Esophagus muscularis mucosa (tissue), 4 donors: ENCODE data around the gene ARL15. TPM values are rescaled to one million over a fixed set of nuclear protein-coding genes. Genes with fewer than 3 reads are reported as not detected.

Experiments used
- DNase-seq: peaks from one replicate; pipeline ENCODE4 v3.0.0-alpha.2; 2017; ENCODE audit errors: extremely low spot score
- H3K27ac ChIP-seq, 4 donors: fragments of 200-600 bp; sonication (generic); replicated peaks in 1 of 4; 1 replicate in 3 of 4; 2 replicates in 1 of 4; pipeline ENCODE4 v1.5.1; 2016 to 2019; ENCODE audit warnings: mild to moderate bottlenecking in 1 of 4
- H3K27me3 ChIP-seq, 4 donors: fragments of 200-600 bp; sonication (generic); one replicate each; pipeline versions ENCODE4 v1.5.1 to v1.6.0; 2016 to 2019
- H3K36me3 ChIP-seq, 4 donors: fragments of 200-600 bp; sonication (generic); one replicate each; pipeline ENCODE4 v1.5.1; 2016 to 2019
- H3K4me1 ChIP-seq, 4 donors: fragments of 200-600 bp; sonication (generic); one replicate each; pipeline ENCODE4 v1.5.1; 2016 to 2019
- H3K4me3 ChIP-seq, 4 donors: fragments of 200-600 bp; sonication (generic); 1 replicate in 2 of 4; 2 replicates in 2 of 4; pipeline ENCODE4 v1.5.1; 2016 to 2019; ENCODE audit warnings: mild to moderate bottlenecking in 4 of 4, moderate library complexity in 1 of 4
- H3K9me3 ChIP-seq, 4 donors: fragments of 200-600 bp; sonication (generic); 1 replicate in 3 of 4; 2 replicates in 1 of 4; pipeline ENCODE4 v1.5.1; 2016 to 2019
- EP300 ChIP-seq: sonication (generic); formaldehyde crosslinking; IDR thresholded peaks from one replicate; pipeline ENCODE4 v1.6.1; 2017; ENCODE audit warnings: antibody characterized with exemption
- POLR2A ChIP-seq: fragments of 450-650 bp; IDR thresholded peaks from one replicate; pipeline ENCODE4 v1.6.1; 2017; ENCODE audit warnings: antibody characterized with exemption, moderate library complexity, mild to moderate bottlenecking, low read depth
- POLR2AphosphoS5 ChIP-seq, 2 donors: sonication (generic); formaldehyde crosslinking; IDR thresholded peaks; one replicate each; pipeline ENCODE4 v1.6.1; 2017; ENCODE audit warnings: antibody characterized with exemption in 2 of 2
- WGBS: methylation state at CpG from one replicate; pipeline ENCODE4 v1.1.5; 2018; 5-methylcytosine and 5-hydroxymethylcytosine counted together
- intact Hi-C: fragments of 100-400 bp; cut with DNase I; formaldehyde crosslinking; loops from one replicate; pipeline ENCODE4 v1.15.1; 2023
- total RNA-seq, 4 donors: library from RNA; depleted of rRNA; stranded (reverse); fragments of >200 nt; gene quantifications; one replicate each; pipeline versions ENCODE4 v1.1.0 to v1.2.1, GENCODE V29; 2016
- TF ChIP-seq, protein P1 (sequence below), 3 experiments: fragments of 200-600 bp in 2 of 3; fragments of 450-650 bp in 1 of 3; sonication (generic) in 2 of 3; IDR thresholded peaks; one replicate each; pipeline ENCODE4 v1.5.1; 2017 to 2019; ENCODE audit warnings: antibody characterized with exemption in 3 of 3, mild to moderate bottlenecking in 2 of 3, moderate library complexity in 1 of 3

ARL15 gene
- total RNA-seq, 4 donors from 2014 or later: 11.6 to 21.6 (median 16.5) TPM

DNA sequence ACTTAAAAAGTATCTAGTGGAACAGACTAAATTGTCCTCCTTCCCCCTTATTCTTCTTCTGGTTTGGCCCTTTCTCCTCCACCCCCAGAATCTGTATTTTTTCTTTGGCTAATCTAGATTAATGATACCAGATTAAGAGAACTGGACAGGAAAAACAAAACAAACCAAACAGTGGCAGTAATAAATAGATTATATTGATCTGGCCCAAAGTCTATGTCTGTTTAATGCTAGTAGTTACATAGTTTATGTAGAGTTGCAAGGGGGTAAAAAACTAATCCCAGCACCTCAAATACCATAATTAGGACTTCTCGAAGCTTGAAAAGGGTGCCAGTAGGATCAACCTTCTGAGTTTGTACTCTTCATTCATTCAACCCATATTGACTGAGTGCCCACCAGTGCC is 104.5 kb downstream of the ARL15 start:
- TF ChIP-seq POLR2A: no peak
- TF ChIP-seq EP300: no peak
- TF ChIP-seq, protein P1, sequence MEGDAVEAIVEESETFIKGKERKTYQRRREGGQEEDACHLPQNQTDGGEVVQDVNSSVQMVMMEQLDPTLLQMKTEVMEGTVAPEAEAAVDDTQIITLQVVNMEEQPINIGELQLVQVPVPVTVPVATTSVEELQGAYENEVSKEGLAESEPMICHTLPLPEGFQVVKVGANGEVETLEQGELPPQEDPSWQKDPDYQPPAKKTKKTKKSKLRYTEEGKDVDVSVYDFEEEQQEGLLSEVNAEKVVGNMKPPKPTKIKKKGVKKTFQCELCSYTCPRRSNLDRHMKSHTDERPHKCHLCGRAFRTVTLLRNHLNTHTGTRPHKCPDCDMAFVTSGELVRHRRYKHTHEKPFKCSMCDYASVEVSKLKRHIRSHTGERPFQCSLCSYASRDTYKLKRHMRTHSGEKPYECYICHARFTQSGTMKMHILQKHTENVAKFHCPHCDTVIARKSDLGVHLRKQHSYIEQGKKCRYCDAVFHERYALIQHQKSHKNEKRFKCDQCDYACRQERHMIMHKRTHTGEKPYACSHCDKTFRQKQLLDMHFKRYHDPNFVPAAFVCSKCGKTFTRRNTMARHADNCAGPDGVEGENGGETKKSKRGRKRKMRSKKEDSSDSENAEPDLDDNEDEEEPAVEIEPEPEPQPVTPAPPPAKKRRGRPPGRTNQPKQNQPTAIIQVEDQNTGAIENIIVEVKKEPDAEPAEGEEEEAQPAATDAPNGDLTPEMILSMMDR (IDR thresholded peaks at IDR 0.05): no peak
- TF ChIP-seq POLR2AphosphoS5 (IDR thresholded peaks at IDR 0.05): no peak
- no peak for DNase-seq
- no peak overlapping the region for H3K27ac ChIP-seq
- intact Hi-C loops: no loop called here
- no peaks in the 10 kb centered on the region for H3K9me3 ChIP-seq
- no peaks in the 10 kb centered on the region for H3K36me3 ChIP-seq
- no peak overlapping the region for H3K4me3 ChIP-seq
- no peaks in the 10 kb centered on the region for H3K27me3 ChIP-seq
- WGBS: 95% methylated on average over 1 of the region's 1 CpG
- H3K4me1 ChIP-seq: peaks cover 0 to 7% (median 6%) of the 10 kb centered on the region in 4 donors

DNA sequence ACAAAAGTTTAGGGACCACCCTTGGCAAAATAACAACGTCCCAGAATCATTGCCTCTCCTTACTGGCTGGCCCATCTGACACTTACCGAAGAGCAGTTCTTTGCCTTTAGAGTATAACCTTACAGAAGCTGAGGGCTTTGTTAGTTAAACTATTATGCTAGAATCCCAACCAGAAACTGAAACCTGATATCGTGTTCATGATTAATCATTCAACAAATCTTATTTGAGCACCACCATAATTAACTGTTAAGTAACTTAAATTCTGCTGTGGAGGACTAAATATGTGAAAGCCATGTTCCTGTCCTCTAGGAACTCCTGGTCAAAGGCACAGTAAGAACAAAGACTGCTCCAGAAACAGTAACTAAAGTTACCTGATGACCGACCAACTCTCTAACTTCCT is 104.9 kb downstream of the ARL15 start:
- WGBS: 81% methylated on average over 4 of the region's 4 CpGs
- intact Hi-C loops: no loop called here
- Histone ChIP-seq H3K36me3 (no peaks in the 10 kb centered on the region), H3K4me1 (peaks cover 0 to 7% (median 4%) of the 10 kb centered on the region in 4 donors), H3K9me3 (no peaks in the 10 kb centered on the region), H3K4me3 (no peak overlapping the region), H3K27ac (no peak overlapping the region), H3K27me3 (no peaks in the 10 kb centered on the region)
- TF ChIP-seq POLR2AphosphoS5 (IDR thresholded peaks at IDR 0.05) (no peak), POLR2A (no peak), EP300 (no peak)
- TF ChIP-seq, protein P1 (IDR thresholded peaks at IDR 0.05): no peak
- DNase-seq: no peak

DNA sequence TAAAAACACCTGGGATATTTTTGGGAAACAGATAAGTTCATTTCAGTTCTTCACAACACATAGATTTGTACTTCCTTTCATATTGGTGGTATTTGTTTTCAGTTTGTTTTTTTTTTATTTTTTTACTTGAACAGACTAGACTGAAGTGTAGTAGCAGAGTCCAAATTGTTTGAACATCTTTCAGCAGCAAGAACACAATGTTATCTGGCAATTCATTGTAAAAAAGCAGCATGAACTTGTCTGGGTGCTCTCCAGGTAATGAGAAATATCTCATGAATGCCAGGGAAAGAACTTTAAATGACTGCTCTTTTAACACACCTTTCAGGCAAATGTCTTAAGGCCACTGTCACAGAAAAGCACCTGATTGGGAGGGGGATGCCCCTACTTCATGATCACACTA is 113.4 kb downstream of the ARL15 start:
- Histone ChIP-seq H3K9me3 (no peaks in the 10 kb centered on the region), H3K4me3 (no peak overlapping the region), H3K36me3 (no peaks in the 10 kb centered on the region), H3K27ac (no peak overlapping the region), H3K27me3 (no peaks in the 10 kb centered on the region), H3K4me1 (peaks cover 8 to 33% (median 32%) of the 10 kb centered on the region in 4 donors)
- TF ChIP-seq, protein P1 (IDR thresholded peaks at IDR 0.05): no peak
- TF ChIP-seq EP300 (no peak), POLR2AphosphoS5 (IDR thresholded peaks at IDR 0.05) (no peak), POLR2A (no peak)
- intact Hi-C loops: no loop called here
- DNase-seq: no peak

DNA sequence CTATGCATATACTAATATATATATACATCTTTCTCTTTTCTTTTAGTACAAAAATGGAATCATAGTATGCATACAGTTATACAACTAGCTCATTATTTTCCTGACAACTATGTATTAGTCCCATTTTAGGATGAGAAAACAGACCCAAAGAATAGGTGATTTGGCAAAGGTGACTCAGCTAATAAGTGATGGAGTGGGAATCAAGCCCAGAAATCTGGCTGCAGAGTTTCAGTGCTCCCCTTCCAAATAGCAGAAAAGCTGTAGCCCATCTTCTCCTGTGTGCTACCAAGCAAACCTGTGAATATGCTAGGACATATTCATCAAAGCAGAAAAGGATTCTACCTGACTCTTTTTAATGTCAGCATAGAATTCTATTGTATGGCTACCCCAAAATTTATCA is 114.7 kb downstream of the ARL15 start:
- DNase-seq: no peak
- Histone ChIP-seq H3K36me3 (no peaks in the 10 kb centered on the region), H3K27ac (no peak overlapping the region), H3K4me1 (peaks cover 8 to 38% (median 34%) of the 10 kb centered on the region in 4 donors), H3K27me3 (no peaks in the 10 kb centered on the region), H3K4me3 (no peak overlapping the region), H3K9me3 (no peaks in the 10 kb centered on the region)
- intact Hi-C loops: no loop called here
- TF ChIP-seq, protein P1 (IDR thresholded peaks at IDR 0.05): no peak
- no peak for TF ChIP-seq EP300
- no peak for TF ChIP-seq POLR2A
- TF ChIP-seq POLR2AphosphoS5 (IDR thresholded peaks at IDR 0.05): no peak

DNA sequence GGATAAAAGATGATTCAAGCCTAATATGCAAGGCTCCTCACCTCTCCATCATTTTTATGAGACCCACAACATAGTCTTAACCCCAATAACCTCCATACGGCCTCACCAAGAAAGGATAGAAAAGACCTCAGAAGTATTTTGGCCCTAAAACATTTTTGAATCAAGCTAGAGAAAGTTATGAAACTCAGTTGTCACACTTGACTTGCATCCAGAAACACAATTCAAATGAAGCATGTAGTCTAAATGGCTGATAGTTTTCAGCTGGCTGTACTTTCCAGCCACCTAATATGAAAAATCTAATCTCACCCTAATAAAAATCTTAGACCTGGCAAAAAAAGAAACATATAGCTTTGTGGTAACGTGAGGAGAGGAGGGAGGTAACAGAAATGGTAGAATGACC is 116.1 kb downstream of the ARL15 start:
- no peaks in the 10 kb centered on the region for H3K36me3 ChIP-seq
- intact Hi-C loops: no loop called here
- H3K4me3 ChIP-seq: no peak overlapping the region
- peaks cover 8 to 38% (median 34%) of the 10 kb centered on the region in 4 donors for H3K4me1 ChIP-seq
- H3K27ac ChIP-seq: no peak overlapping the region
- no peaks in the 10 kb centered on the region for H3K27me3 ChIP-seq
- no peaks in the 10 kb centered on the region for H3K9me3 ChIP-seq
- TF ChIP-seq EP300: no peak
- TF ChIP-seq, protein P1 (IDR thresholded peaks at IDR 0.05): no peak
- no peak for TF ChIP-seq POLR2A
- TF ChIP-seq POLR2AphosphoS5 (IDR thresholded peaks at IDR 0.05): no peak
- DNase-seq: no peak
- 45% methylated on average over 2 of the region's 2 CpGs for WGBS
